Measurements from ENCODE around the gene KLHL29.

KLHL29 gene

DNA sequence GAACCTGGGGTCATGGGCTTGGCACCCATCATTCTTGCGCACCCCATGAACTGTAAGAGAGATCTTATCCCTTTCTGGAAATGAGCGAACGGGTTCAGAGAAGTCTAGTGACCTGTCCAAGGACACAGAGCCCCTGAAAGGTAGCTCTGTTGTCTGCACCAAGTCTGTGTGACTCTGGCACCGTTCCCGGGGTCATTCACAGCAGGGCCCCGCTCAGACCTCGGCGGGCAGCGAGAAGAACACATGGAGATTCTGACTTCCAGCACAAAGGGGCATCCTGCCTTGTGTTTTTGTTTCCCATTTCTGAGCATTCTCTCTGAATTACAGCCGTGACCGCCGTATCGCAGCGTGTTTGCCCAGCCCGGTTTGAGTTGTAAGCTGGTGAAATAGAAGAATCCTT lies 231.7 kb downstream of the KLHL29 start:
- no peak for DNase-seq (ENCODE audit: low spot score)

DNA sequence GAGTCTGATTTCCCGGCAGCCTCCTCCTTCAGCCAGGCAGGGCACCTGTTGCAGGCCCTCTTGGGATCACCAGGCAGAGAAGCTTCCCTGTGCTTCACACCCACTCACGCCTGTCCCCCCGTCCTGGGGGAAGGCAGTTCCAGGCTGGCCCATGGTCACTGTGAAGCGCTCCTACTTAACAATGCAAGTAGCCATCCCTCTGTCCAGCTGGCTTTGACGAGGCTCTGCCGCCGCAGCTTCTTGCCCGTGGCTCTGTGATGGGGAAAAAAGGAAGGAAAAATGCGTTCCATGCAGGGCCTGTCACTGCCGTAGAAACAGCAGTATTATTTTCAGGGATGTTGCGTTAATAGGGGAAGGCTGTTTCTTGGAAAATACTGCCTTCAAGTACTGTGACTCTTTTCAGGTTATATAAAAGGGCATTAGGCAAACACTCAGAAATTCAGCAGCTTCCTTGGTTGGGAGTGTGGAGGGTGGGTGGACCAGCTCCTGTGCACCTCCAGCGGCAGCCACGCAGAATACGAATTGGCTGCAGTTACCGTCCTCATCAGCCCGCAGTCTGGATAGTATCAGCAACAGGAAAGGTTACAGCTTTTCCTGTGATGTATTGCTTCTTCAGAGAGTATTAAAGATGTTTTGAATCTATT lies 232.3 kb downstream of the KLHL29 start:
- peak; percentile 82 for DNase-seq (ENCODE audit: low spot score)

DNA sequence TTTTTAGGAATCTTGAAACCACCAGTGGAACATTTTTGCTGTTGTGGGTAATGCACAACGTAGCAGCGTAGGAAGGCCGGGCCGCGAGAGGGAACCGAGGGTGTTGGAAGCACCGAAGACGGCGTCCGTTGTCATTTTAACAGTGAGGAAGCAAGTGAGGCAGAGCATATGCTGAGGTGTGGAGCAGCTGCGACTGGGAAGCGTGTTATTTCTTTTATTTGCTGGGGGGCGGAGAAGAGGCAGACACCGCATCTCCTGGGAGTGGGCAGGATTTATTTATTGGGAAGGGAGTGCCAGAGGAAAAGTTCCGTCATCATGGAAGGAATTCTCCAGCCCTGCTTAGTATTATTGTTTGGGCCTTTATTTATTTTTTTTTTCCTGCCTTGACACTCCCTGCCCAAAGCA lies 232.8 kb downstream of the KLHL29 start:
- DNase-seq (ENCODE audit: low spot score): peak; percentile 79

DNA sequence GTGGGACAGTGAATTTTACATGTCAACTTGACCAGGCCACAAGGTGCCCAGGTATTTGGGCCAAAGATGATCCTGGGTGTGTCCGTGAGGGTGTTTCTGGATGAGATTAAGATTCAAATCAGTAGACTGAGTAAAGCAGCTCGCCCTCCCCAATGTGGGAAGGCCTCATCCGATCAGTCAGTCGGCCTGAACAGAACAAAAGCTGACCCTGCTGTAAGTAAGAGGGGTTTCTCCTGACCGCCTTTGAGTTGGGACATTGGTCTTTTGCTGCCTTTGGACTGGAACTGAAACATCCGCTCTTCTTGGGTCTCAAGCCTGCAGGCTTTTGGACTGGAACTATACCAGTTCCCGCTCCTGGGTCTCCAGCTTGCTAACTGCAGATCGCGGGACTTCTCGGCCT lies 233.3 kb downstream of the KLHL29 start:
- no peak for DNase-seq (ENCODE audit: low spot score)

DNA sequence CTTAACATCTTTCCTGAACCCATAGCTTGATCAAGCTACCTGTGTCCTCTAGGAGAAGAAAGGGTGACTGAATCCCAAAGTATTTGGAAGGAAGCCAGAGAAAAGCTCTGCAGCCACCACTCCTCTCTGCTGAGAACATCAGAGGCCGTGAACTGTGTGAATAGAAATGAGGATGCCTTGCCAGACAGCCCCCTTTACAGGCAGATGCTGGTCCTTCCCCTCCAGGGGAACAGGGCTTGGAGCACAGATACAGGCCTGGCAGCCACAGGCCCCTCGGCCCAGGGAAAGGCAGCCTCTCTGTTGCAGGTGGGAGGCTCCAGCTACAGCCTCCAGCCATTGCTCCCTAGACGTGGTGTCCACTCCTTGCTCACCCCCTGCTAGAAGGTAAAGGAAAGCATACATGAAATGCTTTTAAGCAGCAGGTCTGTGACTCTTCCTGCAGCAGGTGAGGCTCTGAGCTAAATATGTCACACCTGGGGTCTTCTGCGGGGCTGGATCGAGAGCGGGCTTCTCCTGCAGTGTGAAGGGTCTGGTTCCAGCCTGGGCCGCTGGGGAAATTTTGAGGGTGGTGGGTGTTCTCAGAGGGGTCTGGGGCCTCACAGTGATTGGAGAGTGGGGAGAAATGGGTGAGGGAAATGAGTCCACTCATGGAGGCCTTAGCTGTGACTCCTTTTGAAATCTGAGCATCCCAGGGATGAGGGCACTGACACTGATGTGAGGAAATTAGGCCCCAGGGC lies 234.0 kb downstream of the KLHL29 start:
- no peak for DNase-seq (ENCODE audit: low spot score)

DNA sequence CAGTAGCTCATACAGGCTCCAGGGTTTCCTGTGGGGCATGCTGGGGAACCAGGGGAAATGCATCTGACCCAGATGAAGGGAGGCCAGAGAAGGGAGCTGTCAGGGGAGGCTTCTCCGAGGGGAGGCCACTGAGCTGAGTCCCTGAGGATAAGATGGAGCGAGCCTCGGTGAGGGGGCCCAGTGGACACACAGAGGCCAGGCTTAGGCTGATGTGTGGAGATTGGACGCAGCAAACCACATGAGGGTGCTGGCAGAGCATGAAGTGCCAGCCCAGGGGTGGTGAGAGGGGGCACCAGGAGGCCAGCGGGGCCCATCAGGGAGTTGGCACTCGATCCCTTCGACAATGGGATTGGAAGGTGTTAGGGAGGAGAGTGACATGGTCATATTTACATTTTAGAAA lies 235.0 kb downstream of the KLHL29 start:
- DNase-seq (ENCODE audit: low spot score): no peak

DNA sequence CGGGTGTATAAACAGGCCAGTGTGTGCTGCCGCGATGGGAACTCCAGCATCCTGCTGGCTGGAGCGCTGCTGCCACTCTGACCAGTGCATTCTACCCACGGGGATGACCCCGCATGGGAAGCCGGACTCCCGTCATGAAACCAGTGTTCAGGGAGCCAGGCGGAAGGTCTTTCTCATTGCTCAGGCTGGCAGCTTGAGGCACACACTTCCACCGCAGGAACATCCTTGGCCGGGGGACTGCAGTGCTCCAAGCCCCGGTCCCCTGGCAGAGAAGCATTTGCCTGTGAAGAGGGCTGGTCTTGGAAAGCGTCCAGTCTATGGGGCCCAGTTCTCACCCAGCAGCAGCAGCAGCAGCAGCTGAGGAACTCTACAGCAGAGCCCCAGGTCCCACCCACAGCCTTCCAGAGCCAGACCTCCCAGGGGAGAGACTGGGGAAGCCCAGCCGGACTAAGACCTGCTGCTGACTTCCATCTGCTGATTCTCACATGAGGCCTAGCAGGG lies 235.9 kb downstream of the KLHL29 start:
- DNase-seq (ENCODE audit: low spot score): no peak

DNA sequence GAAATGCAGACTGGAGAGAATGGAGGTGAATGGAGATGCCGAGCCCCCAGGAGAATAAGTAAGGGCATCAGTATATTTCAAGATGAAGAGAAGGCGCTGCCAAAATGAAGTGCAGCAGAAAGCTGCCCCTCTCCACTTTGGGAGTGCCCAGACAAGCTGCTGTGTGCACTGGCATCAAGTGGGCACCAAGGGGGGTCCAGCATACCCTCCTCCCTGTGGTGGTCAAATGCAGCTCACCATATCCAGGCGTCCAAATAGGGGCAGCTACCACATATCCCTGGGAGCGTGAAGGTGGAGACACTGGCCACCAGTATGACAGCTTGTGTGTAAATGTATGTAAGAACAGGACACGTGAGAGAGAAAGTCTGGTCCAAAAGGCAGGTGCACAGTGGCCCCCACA lies 236.6 kb downstream of the KLHL29 start:
- no peak for DNase-seq (ENCODE audit: low spot score)

DNA sequence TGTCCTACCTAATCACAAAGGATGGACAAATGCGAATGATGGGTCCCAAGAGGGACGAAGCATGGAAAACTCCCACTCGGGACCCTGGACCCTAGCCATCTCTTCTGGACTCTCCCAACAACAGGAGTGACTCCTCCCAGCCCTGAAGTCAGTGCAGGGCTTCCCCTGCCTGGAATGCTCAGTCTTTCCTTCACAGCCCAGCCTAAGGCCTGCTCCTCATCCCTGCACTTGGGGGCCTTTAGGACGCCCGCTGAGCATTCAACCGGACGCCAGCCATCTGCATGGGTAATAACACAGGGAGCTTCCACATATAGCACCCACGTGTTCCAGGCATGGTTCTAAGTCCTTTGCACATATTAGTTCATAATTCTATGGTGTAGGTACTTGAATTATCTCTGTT lies 237.5 kb downstream of the KLHL29 start:
- no peak for DNase-seq (ENCODE audit: low spot score)

DNA sequence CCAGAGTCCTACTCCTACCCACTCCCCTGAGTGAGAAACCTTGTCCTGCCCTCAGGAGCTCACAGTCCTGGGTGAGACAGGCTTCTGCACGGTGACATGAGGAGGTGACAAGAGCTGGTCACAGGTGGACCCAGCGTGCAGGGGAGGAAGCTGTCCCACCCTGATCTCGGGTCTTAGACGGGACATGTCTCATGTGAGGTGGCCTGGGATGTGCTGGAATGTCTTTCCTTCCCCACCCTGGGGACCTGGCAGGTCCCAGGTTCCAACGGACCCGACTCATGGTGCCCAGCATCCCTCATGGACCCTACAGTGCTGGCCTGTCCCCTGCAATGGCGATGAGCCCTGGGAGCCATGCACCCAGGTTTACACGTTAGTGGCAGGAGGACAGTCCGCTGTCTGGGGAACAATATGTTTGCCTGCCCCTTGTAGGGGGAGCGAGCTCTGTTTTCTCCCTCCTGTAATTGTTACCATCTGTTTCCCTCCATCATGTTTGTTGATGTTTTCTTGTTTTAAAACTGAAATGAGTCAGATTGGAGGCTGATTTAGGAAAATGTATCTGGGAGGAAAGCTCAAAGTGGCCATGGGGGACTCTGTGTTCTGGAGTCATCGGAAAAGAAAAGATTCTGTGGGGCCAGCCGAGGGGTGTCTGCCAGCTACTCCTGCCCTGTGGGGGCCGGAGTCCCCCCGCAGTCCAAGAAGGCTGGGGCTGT lies 238.1 kb downstream of the KLHL29 start:
- DNase-seq (ENCODE audit: low spot score): no peak

DNA sequence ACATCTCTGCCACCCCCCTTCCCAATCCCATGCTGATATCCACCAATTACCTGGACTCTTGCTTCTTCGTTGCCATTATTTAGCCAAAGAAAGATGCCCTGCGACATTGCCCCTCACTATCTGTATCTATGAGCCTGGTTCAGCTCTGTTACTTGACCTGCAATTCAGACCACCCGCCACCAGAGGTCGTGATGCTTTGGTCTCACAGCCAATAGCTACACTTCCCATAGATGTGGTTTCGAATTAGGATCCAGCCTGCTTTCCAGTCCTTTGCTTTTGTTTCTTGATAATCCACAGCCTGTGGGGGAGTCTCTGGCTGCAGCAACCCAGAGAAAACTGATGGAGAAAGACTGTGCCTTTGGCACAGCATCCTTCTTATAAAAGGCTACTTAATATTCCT lies 239.4 kb downstream of the KLHL29 start:
- no peak for DNase-seq (ENCODE audit: low spot score)

DNA sequence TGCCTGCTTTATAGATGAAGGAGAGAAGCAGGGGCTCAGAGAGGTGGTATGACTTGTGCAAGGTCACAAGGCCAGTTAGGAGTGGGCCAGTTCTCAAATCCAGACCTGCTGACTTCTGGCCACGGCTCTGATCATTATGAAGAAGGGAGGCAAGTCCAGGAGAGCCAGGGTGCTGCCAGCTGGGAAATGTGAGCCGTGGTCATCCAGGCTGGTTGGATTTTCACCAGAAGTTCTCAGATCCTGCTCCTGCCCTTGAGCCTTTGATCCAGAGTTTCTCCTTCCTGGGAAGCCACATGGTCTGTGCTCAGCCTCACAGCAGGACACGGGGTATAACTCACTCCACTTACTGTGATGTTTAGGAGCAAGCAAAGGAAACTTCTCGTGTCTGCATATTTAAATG lies 239.9 kb downstream of the KLHL29 start:
- DNase-seq (ENCODE audit: low spot score): no peak

DNA sequence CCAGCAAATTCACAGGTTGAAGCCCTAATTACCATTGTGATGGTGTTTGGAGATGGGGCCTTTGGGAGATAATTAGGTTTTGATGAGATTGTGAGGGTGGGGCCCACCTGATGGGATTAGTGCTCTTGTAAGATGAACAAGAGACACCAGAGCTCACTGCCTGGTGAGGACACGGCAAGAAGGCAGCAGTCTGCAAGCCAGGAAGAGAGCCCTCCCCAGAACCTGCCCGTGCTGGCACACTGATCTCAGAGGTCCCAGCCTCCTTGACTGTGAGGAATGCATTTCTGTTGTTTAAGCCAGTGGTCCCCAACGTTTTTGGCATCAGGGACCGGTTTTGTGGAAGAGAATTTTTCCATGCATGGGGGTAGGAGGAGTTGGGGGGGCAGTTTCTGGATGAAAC lies 240.7 kb downstream of the KLHL29 start:
- no peak for DNase-seq (ENCODE audit: low spot score)

DNA sequence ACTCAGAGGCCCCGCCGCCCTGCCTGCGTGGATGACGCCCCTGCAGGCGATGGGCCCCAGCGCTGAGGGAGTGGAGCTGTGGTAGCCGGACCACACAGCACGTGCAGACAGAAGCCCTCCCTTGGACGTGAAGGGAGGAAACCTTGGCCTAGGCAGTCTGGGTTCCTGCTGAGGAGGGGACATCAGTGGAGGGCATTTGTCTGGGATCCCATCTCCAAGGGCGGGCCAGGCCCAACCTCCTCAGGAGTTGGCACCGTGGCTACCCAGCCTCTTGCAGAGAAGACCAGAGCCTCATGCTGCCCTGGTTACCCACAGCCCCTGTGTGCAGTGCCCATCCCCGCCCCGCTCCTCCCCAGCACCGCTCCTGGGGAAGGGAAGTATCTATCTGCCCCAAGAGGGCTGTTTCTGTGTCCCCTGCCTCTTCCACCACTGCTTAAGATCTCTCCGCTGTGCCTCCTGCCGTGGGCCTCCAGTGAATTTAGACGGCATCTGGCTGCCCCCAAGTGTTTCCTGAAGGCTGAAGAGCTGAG lies 241.8 kb downstream of the KLHL29 start:
- DNase-seq (ENCODE audit: low spot score): no peak

DNA sequence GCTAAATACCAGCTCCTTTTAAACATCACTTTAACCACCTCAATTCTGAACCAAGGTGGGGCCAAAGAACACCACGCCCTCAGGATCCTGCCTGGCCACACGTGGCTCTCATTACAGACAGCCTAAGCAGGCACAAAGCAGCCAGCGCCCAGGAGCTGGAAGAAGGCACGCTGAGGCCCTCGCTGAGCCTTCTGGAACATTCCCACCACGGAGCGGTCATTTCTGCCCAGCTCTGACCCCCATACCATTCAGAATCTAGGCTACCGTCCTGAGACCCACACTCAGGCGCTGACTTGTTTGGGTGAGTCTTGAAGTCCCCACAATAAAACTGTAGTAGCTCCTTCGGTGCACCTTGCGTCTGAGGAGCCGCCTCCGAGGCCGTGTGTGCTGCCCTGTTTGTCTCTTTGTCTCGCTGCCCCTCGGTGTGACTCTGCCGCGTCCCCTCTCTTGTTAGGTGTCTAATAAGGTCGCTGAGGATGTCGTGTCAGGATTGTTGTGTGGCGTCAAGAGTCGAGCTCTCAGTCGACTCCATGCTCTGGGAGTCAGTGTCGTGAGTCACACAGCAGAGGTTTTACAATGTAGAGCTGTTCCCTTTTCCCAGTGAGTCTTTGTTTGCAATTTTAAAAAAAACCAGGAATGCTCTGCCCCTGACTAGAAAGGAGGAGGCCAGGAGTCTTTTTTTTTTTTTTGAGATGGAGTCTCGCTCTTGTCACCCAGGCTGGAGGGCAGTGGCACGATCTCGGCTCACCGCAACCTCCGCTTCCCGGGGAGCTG lies 242.4 kb downstream of the KLHL29 start:
- DNase-seq (ENCODE audit: low spot score): no peak

DNA sequence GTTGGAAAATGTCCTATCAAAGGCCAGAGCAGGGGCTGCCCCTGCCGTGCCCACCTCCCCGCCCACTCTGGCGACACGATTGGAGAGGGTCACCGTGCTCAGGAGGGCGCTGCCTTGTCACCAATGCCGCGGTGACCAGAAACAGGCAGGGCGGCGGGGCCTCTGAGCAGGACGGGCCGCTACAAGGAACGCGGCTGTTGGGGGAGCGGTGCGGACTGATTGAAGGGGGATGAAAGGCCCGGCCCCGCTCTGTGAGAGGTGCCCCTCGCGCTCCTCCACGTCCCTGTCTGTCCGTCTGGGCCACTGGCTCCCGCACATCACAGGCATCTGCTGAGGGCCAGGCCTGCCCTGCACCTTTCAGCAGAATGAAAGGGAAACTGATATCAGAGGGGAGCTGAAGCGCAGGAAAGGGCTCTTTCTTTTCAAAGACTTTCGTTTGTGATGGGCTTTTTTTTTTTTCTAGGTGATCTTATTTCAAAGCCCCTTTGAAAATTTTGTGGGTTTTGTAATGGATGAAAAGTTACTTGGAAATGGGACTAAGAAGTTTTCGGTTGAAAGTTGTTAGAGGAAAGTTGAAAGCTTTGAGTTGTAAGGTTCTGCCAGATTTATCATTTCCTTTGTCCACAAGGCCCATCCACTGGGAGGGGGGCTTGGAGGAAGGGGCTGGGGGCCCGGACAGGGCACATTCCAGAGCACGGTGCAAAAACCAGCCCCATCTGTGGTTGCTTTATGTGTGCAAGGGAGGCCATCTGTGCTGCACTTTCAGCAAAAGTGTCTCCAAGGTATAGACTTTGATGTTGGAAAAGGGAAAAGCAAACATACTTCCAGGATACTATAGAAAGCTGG lies 244.2 kb downstream of the KLHL29 start:
- no peak for DNase-seq (ENCODE audit: low spot score)

DNA sequence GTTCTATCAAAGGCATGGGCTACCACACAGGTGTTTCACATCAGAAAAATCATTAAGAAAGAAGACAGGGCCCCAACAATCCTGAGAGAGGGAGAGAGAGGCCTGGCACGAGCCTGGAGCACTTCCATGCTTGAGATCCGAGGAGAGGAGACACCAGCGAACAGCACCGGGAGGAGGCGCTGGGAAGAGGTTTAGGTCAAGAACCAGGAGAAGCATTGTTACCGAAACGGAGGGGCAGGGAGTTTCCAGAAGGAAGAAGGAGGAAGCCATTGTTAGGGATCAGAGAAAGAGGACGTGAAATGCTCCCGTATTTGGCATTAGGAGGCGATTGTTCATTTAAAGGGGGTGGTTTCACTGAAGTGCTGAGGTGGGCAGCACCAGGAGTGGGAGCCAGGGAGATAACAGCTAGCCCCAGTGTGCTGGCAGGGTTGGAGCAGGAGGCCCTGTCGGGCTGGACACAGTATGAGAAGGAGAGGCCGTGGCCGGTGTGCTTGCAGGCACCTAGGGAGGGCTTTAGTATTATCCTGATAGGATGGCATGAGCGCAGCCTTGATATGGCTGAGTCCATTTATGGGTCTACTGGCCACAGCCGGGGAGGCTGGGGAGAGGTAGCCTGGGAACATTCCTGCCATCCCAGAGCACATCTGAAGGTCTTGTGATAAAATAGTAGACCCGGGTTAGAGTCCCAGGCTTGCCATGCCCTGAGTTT lies 244.9 kb downstream of the KLHL29 start:
- no peak for DNase-seq (ENCODE audit: low spot score)

DNA sequence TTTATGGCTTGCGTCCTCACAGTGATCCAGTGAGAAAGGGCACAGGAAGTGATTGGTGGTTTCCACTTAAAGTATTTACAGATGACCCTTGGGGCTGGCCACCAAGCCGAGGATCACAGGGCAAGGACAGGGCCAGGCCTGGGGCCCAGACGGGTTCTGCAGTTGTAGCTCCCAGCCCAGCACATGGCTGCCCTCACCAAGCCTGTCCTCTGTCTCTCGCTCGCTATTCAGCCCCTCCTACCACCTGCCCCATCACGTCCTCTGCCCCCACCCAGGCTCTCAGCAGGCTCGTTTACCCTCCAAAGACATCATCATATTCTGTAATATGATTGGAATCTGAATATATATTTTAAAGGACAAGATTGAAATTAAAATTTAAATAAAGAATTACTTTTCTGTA lies 246.0 kb downstream of the KLHL29 start:
- DNase-seq (ENCODE audit: low spot score): no peak

DNA sequence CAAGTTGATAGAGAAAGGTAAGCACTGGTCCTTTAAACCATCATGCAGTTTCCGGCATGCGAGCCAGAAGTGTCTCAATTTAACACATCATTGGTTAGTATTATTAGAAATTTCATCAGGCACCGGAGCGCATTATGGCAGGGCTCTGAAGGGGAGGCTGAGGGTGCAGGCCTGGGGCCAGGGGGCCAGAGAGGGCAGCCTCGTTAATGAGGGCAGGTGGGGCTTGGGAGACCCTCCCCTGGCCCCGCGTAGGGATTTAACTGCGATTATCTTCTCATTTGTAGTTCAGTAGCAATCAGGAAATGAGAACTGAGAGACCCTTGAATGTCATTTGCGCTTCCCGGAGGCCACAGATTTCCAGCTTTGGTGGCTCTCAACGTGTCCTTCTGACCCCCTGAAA lies 246.4 kb downstream of the KLHL29 start:
- no peak for DNase-seq (ENCODE audit: low spot score)

DNA sequence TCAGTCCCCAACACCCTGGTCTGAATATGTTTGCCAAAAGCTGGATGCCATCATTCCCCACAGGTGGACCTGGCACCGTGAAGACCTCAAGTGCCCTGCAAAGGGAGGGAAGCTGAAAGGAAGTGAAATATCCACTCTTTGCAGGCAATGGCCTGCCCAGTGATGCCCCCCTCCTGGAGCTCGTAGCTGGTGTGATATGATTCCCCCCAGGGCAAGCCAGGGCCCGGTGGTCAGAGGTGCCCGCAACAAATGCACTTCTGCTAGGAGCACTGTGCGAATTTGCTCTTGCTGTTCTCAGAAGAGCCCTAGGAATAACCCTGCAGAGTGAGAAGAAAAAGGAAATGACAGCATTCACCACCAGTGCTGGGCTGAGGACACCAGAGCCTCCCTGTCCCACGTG lies 247.4 kb downstream of the KLHL29 start:
- DNase-seq (ENCODE audit: low spot score): no peak

All from left forelimb (tissue), 1 donor.